K562 (cell line): ENCODE results near the gene ELOF1. TPM values are rescaled to one million over a fixed set of nuclear protein-coding genes. Genes with fewer than 3 reads are reported as not detected.

Source experiments
- ARID4B ChIP-seq: sonication (generic); formaldehyde crosslinking; IDR thresholded peaks from 2 replicates; pipeline ENCODE4 v1.8.0; 2022; ENCODE audit warnings: mild to moderate bottlenecking, missing genetic modification reagents
- CCAR2 ChIP-seq: fragments of 200-400 bp; formaldehyde crosslinking; IDR thresholded peaks from 2 replicates; pipeline ENCODE4 v1.6.1; 2017; ENCODE audit warnings: mild to moderate bottlenecking, low read depth, low read length
- CTBP1 ChIP-seq: fragments of 450-650 bp; IDR thresholded peaks from 2 replicates; pipeline ENCODE4 v1.6.1; 2016; ENCODE audit warnings: borderline replicate concordance
- DLX4 ChIP-seq: fragments of 250-450 bp; sonication (Bioruptor Pico); IDR thresholded peaks from 2 replicates; pipeline ENCODE4 v1.6.1; 2021; ENCODE audit warnings: mild to moderate bottlenecking
- E2F4 ChIP-seq: sonication (generic); formaldehyde crosslinking; IDR thresholded peaks from 2 replicates; pipeline ENCODE4 v1.8.0; 2022; ENCODE audit warnings: mild to moderate bottlenecking, low read depth, missing genetic modification reagents
- NFE2L1 ChIP-seq: fragments of 450-650 bp; IDR thresholded peaks from 2 replicates; pipeline ENCODE4 v1.6.1; 2016; ENCODE audit warnings: missing genetic modification characterization, low read depth, mild to moderate bottlenecking, missing compliant biosample characterization, moderate library complexity, borderline replicate concordance
- NFXL1 ChIP-seq: fragments of 450-650 bp; formaldehyde crosslinking; IDR thresholded peaks from 2 replicates; pipeline ENCODE4 v1.4.0; 2021; ENCODE audit warnings: mild to moderate bottlenecking
- NKRF ChIP-seq: fragments of 450-650 bp; IDR thresholded peaks from 2 replicates; pipeline ENCODE4 v1.6.1; 2016; ENCODE audit warnings: borderline replicate concordance
- PCBP1 ChIP-seq: fragments of 200-400 bp; formaldehyde crosslinking; IDR thresholded peaks from 2 replicates; pipeline ENCODE4 v1.6.1; 2018; ENCODE audit warnings: mild to moderate bottlenecking, low read depth, low read length; ENCODE audit not compliant: poor library complexity, severe bottlenecking
- POLR2B ChIP-seq: fragments of 450-650 bp; IDR thresholded peaks from 2 replicates; pipeline ENCODE4 v1.6.1; 2018; ENCODE audit warnings: low read depth; ENCODE audit not compliant: partially characterized antibody
- SAFB ChIP-seq: fragments of 200-400 bp; formaldehyde crosslinking; IDR thresholded peaks from 2 replicates; pipeline ENCODE4 v1.6.1; 2017; ENCODE audit warnings: low read depth, low read length, borderline replicate concordance
- SAFB2 ChIP-seq: fragments of 200-400 bp; formaldehyde crosslinking; IDR thresholded peaks from 2 replicates; pipeline ENCODE4 v1.6.1; 2018; ENCODE audit warnings: borderline replicate concordance, low read length, low read depth, moderate library complexity; ENCODE audit not compliant: severe bottlenecking
- SMAD1 ChIP-seq: fragments of 150-350 bp; IDR thresholded peaks from 2 replicates; pipeline ENCODE4 v1.6.1; 2014; ENCODE audit warnings: low read length, low read depth; ENCODE audit not compliant: partially characterized antibody
- SMARCC2 ChIP-seq: fragments of 450-650 bp; IDR thresholded peaks from 2 replicates; pipeline ENCODE4 v1.6.1; 2017; ENCODE audit warnings: antibody characterized with exemption, moderate library complexity, mild to moderate bottlenecking, low read depth
- SMC3 ChIP-seq: conservative IDR thresholded peaks from 2 replicates; pipeline ENCODE4 v1.6.1; 2011; ENCODE audit warnings: low read depth, low read length, improper control_type of control experiment; ENCODE audit not compliant: insufficient read depth
- U2AF1 ChIP-seq: fragments of 200-400 bp; formaldehyde crosslinking; optimal IDR thresholded peaks from 2 replicates; pipeline ENCODE3; 2017; ENCODE audit warnings: mild to moderate bottlenecking, low read depth, low read length, moderate library complexity
- ZNF133 ChIP-seq: fragments of 250-450 bp; sonication (Bioruptor Pico); IDR thresholded peaks from 2 replicates; pipeline ENCODE4 v1.4.0; 2020; ENCODE audit warnings: mild to moderate bottlenecking
- ZNF76 ChIP-seq: fragments of 250-450 bp; sonication (Bioruptor Pico); IDR thresholded peaks from 2 replicates; pipeline ENCODE4 v1.4.0; 2020; ENCODE audit warnings: mild to moderate bottlenecking, moderate library complexity, borderline replicate concordance
- polyA plus RNA-seq, 8 experiments: library from polyadenylated mRNA; depleted of rRNA in 4 of 8; stranded (reverse) in 5 of 8; unstranded in 3 of 8; fragments of >200 nt; fragmentation: Nextera tagmentation in 2 of 8; fragmentation: Illumina TruSeq in 1 of 8; extraction: Ambion mirVana in 2 of 8; extraction: Trizol in 1 of 8; gene quantifications; 2 replicates each; pipeline versions ENCODE4 v1.2.1 to v1.2.3, GENCODE V29; 2011 to 2014; ENCODE audit warnings: inconsistent platforms in 1 of 8, missing spikeins in 1 of 8
- total RNA-seq, 7 experiments: library from RNA; depleted of rRNA in 6 of 7; stranded (reverse); fragments of >200 nt in 6 of 7; fragmentation: Illumina TruSeq in 2 of 7; extraction: Trizol in 2 of 7; gene quantifications; 2 replicates each; pipeline versions ENCODE4 v1.2.1 to v1.2.3, GENCODE V29; 2011 to 2021; ENCODE audit warnings: low replicate concordance in 1 of 7

ELOF1 gene
- total and polyA plus RNA-seq, 9 of the 15 experiments (the other 6 are each of a cell fraction or from before 2014, with no cell fraction given), result 16.7 to 147 (median 74.2) TPM

- TF ChIP-seq ARID4B (CRISPR knock-in tag) (no peak; the same call in 1 of the 2 replicates), NKRF (peak; percentile 90), SAFB (no peak), U2AF1 (no peak), SMC3 (0 out of 2 replicates have a peak, but pooled peaks have one; percentile 18), E2F4 (peak; percentile 63; the same call in 1 of the 2 replicates), SMARCC2 (no peak), SMAD1 (no peak), CTBP1 (peak; percentile 68; the same call in 1 of the 2 replicates), POLR2B (peak; percentile 97), ZNF76 (CRISPR knock-in tag) (no peak), NFXL1 (no peak), ZNF133 (CRISPR knock-in tag) (no peak), NFE2L1 (tag) (no peak), CCAR2 (no peak), PCBP1 (no peak), SAFB2 (no peak), DLX4 (CRISPR knock-in tag) (no peak)
These were observed at the start of gene ELOF1 (continued) for GRCh38 chr19:11558881-11559828.
